Caco-2 (cell line): ENCODE measurements around the gene METTL24. TPM values are rescaled to one million over a fixed set of nuclear protein-coding genes. Genes with fewer than 3 reads are reported as not detected.

Experiments used
- BruUV-seq: library from RNA; stranded (reverse); fragments of 400-500 nt; replicated peaks from 2 replicates; lab custom pipeline; 2021; lab: Mats Ljungman, UMichigan
- CTCF ChIA-PET: fragments of 300-600 bp; sonication (Branson Sonifier 250); formaldehyde crosslinking; loops from one replicate; lab custom pipeline; 2022; ENCODE audit warnings: antibody characterized with exemption; lab: Charles Lee
- POLR2A ChIA-PET: fragments of 300-600 bp; sonication (Branson Sonifier 250); formaldehyde crosslinking; loops from one replicate; lab custom pipeline; 2022; ENCODE audit warnings: antibody characterized with exemption; lab: Charles Lee
- DNase-seq, 2 experiments: peaks; one replicate each; pipeline versions ENCODE4 v3.0.0 to v3.0.0-alpha.2; 2020 to 2022
- H3K27me3 ChIP-seq: replicated peaks from 2 replicates; pipeline ENCODE4 v1.6.0; 2011; ENCODE audit warnings: low read length; ENCODE audit not compliant: control insufficient read depth, insufficient read depth
- H3K36me3 ChIP-seq: 2 replicates; pipeline ENCODE4 v1.5.1; 2011; ENCODE audit warnings: low read length; ENCODE audit not compliant: control insufficient read depth, insufficient read depth
- H3K4me1 ChIP-seq: fragments of 250-450 bp; sonication (Bioruptor Pico); 2 replicates; pipeline ENCODE4 v1.5.1; 2020; ENCODE audit warnings: mild to moderate bottlenecking
- H3K4me3 ChIP-seq: 2 replicates; pipeline ENCODE4 v1.5.1; 2011; ENCODE audit warnings: low read depth, mild to moderate bottlenecking, control low read depth, low read length
- H3K9me3 ChIP-seq: fragments of 250-450 bp; sonication (Bioruptor Pico); 2 replicates; pipeline ENCODE4 v1.5.1; 2020; ENCODE audit warnings: mild to moderate bottlenecking, moderate library complexity
- H3K27ac Mint-ChIP-seq: one replicate; pipeline ENCODE4 v1.8.0; 2022; ENCODE audit warnings: mixed read lengths; ENCODE audit not compliant: unreplicated experiment
- H3K27me3 Mint-ChIP-seq: one replicate; pipeline ENCODE4 v1.8.0; 2022; ENCODE audit warnings: mixed read lengths; ENCODE audit not compliant: insufficient read depth, unreplicated experiment
- H3K36me3 Mint-ChIP-seq: one replicate; pipeline ENCODE4 v1.8.0; 2022; ENCODE audit warnings: mild to moderate bottlenecking, mixed read lengths; ENCODE audit not compliant: insufficient read depth, unreplicated experiment
- H3K4me1 Mint-ChIP-seq: one replicate; pipeline ENCODE4 v1.8.0; 2022; ENCODE audit warnings: low read depth, mixed read lengths; ENCODE audit not compliant: unreplicated experiment
- H3K4me3 Mint-ChIP-seq: one replicate; pipeline ENCODE4 v1.8.0; 2022; ENCODE audit warnings: mild to moderate bottlenecking, moderate library complexity, mixed read lengths; ENCODE audit not compliant: unreplicated experiment
- H3K9me3 Mint-ChIP-seq: one replicate; pipeline ENCODE4 v1.8.0; 2022; ENCODE audit warnings: mixed read lengths; ENCODE audit not compliant: unreplicated experiment
- CTCF ChIP-seq, 2 experiments: fragments of 200-600 bp in 1 of 2; IDR thresholded peaks; 1 replicate in 1 of 2; 2 replicates in 1 of 2; pipeline versions ENCODE4 v1.5.1 to v1.8.0; 2011 to 2022; ENCODE audit warnings: antibody characterized with exemption in 1 of 2, control low read depth in 1 of 2, inconsistent platforms in 1 of 2, low read depth in 1 of 2, low read length in 1 of 2, mild to moderate bottlenecking in 1 of 2, moderate library complexity in 1 of 2; ENCODE audit not compliant: insufficient read depth in 1 of 2, severe bottlenecking in 1 of 2, unreplicated experiment in 1 of 2
- intact Hi-C: fragments of 100-400 bp; cut with micrococcal nuclease; formaldehyde crosslinking; loops from one replicate; pipeline ENCODE4 v1.10.0; 2022; ENCODE audit not compliant: unreplicated experiment
- total RNA-seq: library from RNA; stranded (reverse); gene quantifications from 2 replicates; pipeline ENCODE4 v1.2.3, GENCODE V29; 2022

Gene METTL24
- total RNA-seq, 1 experiment from 2014 or later, result not detected

DNA sequence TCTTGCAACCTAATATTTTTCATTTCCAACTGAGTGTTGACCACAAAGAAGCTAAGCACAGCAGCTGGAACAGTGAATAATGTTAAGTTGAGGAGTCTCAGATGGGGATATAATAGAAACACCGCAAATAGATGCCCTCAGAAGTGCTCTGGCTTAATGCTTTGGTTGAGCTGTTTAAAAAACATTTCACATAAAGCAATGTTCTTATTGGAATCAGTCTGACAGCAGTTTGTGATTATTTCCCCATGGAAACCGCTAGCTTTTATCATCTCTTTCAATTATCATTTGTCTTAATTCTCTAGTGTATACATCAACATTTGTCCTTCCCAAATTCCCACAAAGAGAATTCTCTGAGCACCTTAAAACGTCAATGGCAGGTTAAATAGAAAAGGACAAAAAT is 30.8 kb downstream of the METTL24 start:
- Mint-ChIP-seq H3K4me3 (no peak overlapping the region), H3K27me3 (no peaks in the 10 kb centered on the region), H3K27ac (no peak overlapping the region), H3K36me3 (peaks cover 5% of the 10 kb centered on the region), H3K9me3 (no peaks in the 10 kb centered on the region), H3K4me1 (peaks cover 22% of the 10 kb centered on the region)
- no peaks in the 10 kb centered on the region for H3K9me3 ChIP-seq
- BruUV-seq, result no TSS peak
- POLR2A ChIA-PET, result no interaction called here
- no peak for DNase-seq
- CTCF ChIA-PET, result no interaction called here
- no peak for TF ChIP-seq CTCF (IDR thresholded peaks at IDR 0.05; ENCODE audit: insufficient read depth in 1 of 2, low read depth in 1 of 2, low read length in 1 of 2, severe bottlenecking in 1 of 2, unreplicated experiment in 1 of 2)
- H3K4me3 ChIP-seq, result no peak overlapping the region
- H3K27me3 ChIP-seq, result no peaks in the 10 kb centered on the region
- intact Hi-C loops, result no loop called here
- H3K4me1 ChIP-seq, result peaks cover 26% of the 10 kb centered on the region
- no peaks in the 10 kb centered on the region; the same call in 1 of the 2 replicates for H3K36me3 ChIP-seq

DNA sequence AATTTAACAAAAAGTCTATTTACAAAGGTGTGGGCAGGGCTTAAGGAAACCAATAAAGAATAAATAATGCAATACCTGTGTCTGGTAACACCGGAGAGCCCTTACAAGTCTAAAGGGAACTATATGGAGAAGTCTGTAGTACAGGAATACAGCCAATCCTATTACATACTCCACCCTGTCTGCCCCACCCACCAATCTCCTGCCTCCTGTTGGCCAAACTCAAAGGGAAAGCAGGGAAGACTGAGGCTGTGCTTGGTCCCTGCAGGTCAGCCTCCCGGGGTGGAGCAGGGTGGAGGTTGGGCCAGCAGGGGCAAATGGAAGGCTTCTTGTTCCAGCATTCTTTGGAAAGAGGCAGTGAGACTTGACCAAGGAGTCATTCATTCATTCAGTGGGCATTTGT is 31.5 kb downstream of the METTL24 start:
- no peaks in the 10 kb centered on the region for H3K27me3 Mint-ChIP-seq
- Histone ChIP-seq H3K9me3 (no peaks in the 10 kb centered on the region), H3K36me3 (no peaks in the 10 kb centered on the region; the same call in 1 of the 2 replicates), H3K4me1 (peaks cover 26% of the 10 kb centered on the region), H3K4me3 (no peak overlapping the region), H3K27me3 (no peaks in the 10 kb centered on the region)
- no TSS peak for BruUV-seq
- no peak overlapping the region for H3K4me3 Mint-ChIP-seq
- CTCF ChIA-PET, result no interaction called here
- POLR2A ChIA-PET, result no interaction called here
- intact Hi-C loops, result no loop called here
- no peak for DNase-seq
- H3K9me3 Mint-ChIP-seq, result no peaks in the 10 kb centered on the region
- H3K36me3 Mint-ChIP-seq, result peaks cover 5% of the 10 kb centered on the region
- no peak overlapping the region for H3K27ac Mint-ChIP-seq
- TF ChIP-seq CTCF (IDR thresholded peaks at IDR 0.05; ENCODE audit: insufficient read depth in 1 of 2, low read depth in 1 of 2, low read length in 1 of 2, severe bottlenecking in 1 of 2, unreplicated experiment in 1 of 2), result no peak
- peaks cover 22% of the 10 kb centered on the region for H3K4me1 Mint-ChIP-seq

DNA sequence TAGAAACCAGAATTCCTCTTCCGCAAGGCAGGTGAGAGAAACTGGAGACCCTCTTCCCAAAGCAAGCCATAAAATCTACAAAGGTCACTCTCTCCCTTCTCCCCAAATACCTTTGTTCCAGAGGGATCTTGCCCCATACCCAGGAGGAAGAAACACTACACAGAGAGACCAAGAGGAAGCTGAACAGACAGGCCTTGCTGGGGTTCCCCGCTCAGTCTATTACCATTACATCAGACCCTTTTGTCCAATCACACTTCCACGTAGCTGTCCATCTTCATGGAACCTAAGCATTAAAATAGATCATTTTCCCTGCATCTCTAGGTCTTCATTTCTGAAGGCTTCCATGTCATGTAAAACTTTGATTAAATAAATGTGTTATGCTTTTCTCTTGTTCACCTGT is 32.1 kb downstream of the METTL24 start:
- TF ChIP-seq CTCF (IDR thresholded peaks at IDR 0.05; ENCODE audit: insufficient read depth in 1 of 2, low read depth in 1 of 2, low read length in 1 of 2, severe bottlenecking in 1 of 2, unreplicated experiment in 1 of 2), result no peak
- Histone ChIP-seq H3K27me3 (no peaks in the 10 kb centered on the region), H3K4me1 (peaks cover 26% of the 10 kb centered on the region), H3K36me3 (no peaks in the 10 kb centered on the region; the same call in 1 of the 2 replicates), H3K9me3 (no peaks in the 10 kb centered on the region), H3K4me3 (no peak overlapping the region)
- POLR2A ChIA-PET, result no interaction called here
- no peak for DNase-seq
- Mint-ChIP-seq H3K36me3 (peaks cover 5% of the 10 kb centered on the region), H3K4me1 (peaks cover 22% of the 10 kb centered on the region), H3K9me3 (no peaks in the 10 kb centered on the region), H3K27ac (no peak overlapping the region), H3K4me3 (no peak overlapping the region), H3K27me3 (no peaks in the 10 kb centered on the region)
- CTCF ChIA-PET, result no interaction called here
- intact Hi-C loops, result no loop called here
- no TSS peak for BruUV-seq
